H9 (cell line): ENCODE results near the gene FLG2. TPM values are rescaled to one million over a fixed set of nuclear protein-coding genes. Genes with fewer than 3 reads are reported as not detected.

Source experiments
- DNase-seq: peaks from one replicate; pipeline ENCODE4 v3.0.0-alpha.2; 2017
- H2AFZ ChIP-seq: one replicate; pipeline ENCODE4 v1.6.1; 2013; ENCODE audit warnings: mild to moderate bottlenecking, low read length, control low read depth, moderate library complexity
- H2AK5ac ChIP-seq: 2 replicates; pipeline ENCODE4 v1.6.1; 2013; ENCODE audit warnings: low read length, control low read depth, mixed read lengths; ENCODE audit not compliant: insufficient read length
- H2BK120ac ChIP-seq: one replicate; pipeline ENCODE4 v1.6.1; 2013; ENCODE audit warnings: low read depth, mild to moderate bottlenecking, low read length, control low read depth, inconsistent platforms; ENCODE audit not compliant: poor library complexity, severe bottlenecking
- H2BK12ac ChIP-seq: 2 replicates; pipeline ENCODE4 v1.6.1; 2013; ENCODE audit warnings: low read length, control low read depth, mixed read lengths, low read depth; ENCODE audit not compliant: insufficient read length
- H2BK15ac ChIP-seq: 2 replicates; pipeline ENCODE4 v1.6.1; 2013; ENCODE audit warnings: low read depth, low read length, control low read depth
- H2BK20ac ChIP-seq: one replicate; pipeline ENCODE4 v1.6.1; 2013; ENCODE audit warnings: low read depth, mild to moderate bottlenecking, low read length, control low read depth, inconsistent platforms; ENCODE audit not compliant: poor library complexity, severe bottlenecking
- H2BK5ac ChIP-seq: 2 replicates; pipeline ENCODE4 v1.6.1; 2013; ENCODE audit warnings: low read length, control low read depth, mixed read lengths; ENCODE audit not compliant: insufficient read length
- H3K14ac ChIP-seq: 2 replicates; pipeline ENCODE4 v1.6.1; 2013; ENCODE audit warnings: low read length, control low read depth; ENCODE audit not compliant: insufficient read depth
- H3K18ac ChIP-seq: 2 replicates; pipeline ENCODE4 v1.6.1; 2013; ENCODE audit warnings: low read depth, mild to moderate bottlenecking, mixed read lengths, low read length, control low read depth; ENCODE audit not compliant: insufficient read length
- H3K23ac ChIP-seq: 2 replicates; pipeline ENCODE4 v1.6.1; 2013; ENCODE audit warnings: low read length, control low read depth, mixed read lengths, low read depth; ENCODE audit not compliant: insufficient read length
- H3K23me2 ChIP-seq: 2 replicates; pipeline ENCODE4 v1.6.1; 2013; ENCODE audit warnings: low read depth, mild to moderate bottlenecking, mixed read lengths, low read length, control low read depth; ENCODE audit not compliant: insufficient read length, poor library complexity, severe bottlenecking
- H3K27ac ChIP-seq: 2 replicates; pipeline ENCODE4 v1.5.1; 2013; ENCODE audit warnings: low read length, control low read depth, mixed read lengths, low read depth; ENCODE audit not compliant: insufficient read length
- H3K27me3 ChIP-seq: 2 replicates; pipeline ENCODE4 v1.6.1; 2013; ENCODE audit warnings: low read length, control low read depth, inconsistent platforms; ENCODE audit not compliant: insufficient read depth
- H3K4ac ChIP-seq: 2 replicates; pipeline ENCODE4 v1.6.1; 2013; ENCODE audit warnings: low read depth, mild to moderate bottlenecking, control low read depth, inconsistent platforms, low read length, moderate library complexity
- H3K4me1 ChIP-seq: 2 replicates; pipeline ENCODE4 v1.6.1; 2013; ENCODE audit warnings: low read length, control low read depth, inconsistent platforms; ENCODE audit not compliant: insufficient read depth
- H3K4me2 ChIP-seq: 2 replicates; pipeline ENCODE4 v1.6.1; 2013; ENCODE audit warnings: low read length, control low read depth, mixed read lengths; ENCODE audit not compliant: insufficient read length, insufficient read depth
- H3K56ac ChIP-seq: 2 replicates; pipeline ENCODE4 v1.6.1; 2013; ENCODE audit warnings: low read depth, mild to moderate bottlenecking, mixed read lengths, low read length, control low read depth; ENCODE audit not compliant: insufficient read length
- H3K79me1 ChIP-seq: 2 replicates; pipeline ENCODE4 v1.6.1; 2013; ENCODE audit warnings: low read depth, mild to moderate bottlenecking, moderate library complexity, low read length, control low read depth, inconsistent platforms; ENCODE audit not compliant: insufficient read depth, poor library complexity, severe bottlenecking
- H3K79me2 ChIP-seq: 2 replicates; pipeline ENCODE4 v1.6.1; 2013; ENCODE audit warnings: low read length, control low read depth, inconsistent platforms; ENCODE audit not compliant: insufficient read depth
- H3K9ac ChIP-seq: 2 replicates; pipeline ENCODE4 v1.6.1; 2013; ENCODE audit warnings: low read length, control low read depth, mixed read lengths; ENCODE audit not compliant: insufficient read length; ENCODE audit errors: extremely low read depth
- H3K9me3 ChIP-seq: one replicate; pipeline ENCODE4 v1.6.1; 2013; ENCODE audit warnings: low read depth, low read length, inconsistent platforms; ENCODE audit not compliant: control insufficient read depth
- H3T11ph ChIP-seq: one replicate; pipeline ENCODE4 v1.6.1; 2013; ENCODE audit warnings: mild to moderate bottlenecking, low read length, control low read depth, inconsistent platforms
- H4K20me1 ChIP-seq: one replicate; pipeline ENCODE4 v1.6.1; 2013; ENCODE audit not compliant: control insufficient read depth, insufficient read length, insufficient read depth
- H4K5ac ChIP-seq: 2 replicates; pipeline ENCODE4 v1.6.1; 2013; ENCODE audit warnings: low read depth, mild to moderate bottlenecking, mixed read lengths, low read length, control low read depth; ENCODE audit not compliant: insufficient read length
- H4K8ac ChIP-seq: replicated peaks from 2 replicates; pipeline ENCODE4 v1.6.1; 2013; ENCODE audit warnings: low read length, control low read depth, mixed read lengths, low read depth; ENCODE audit not compliant: insufficient read length
- H4K91ac ChIP-seq: 2 replicates; pipeline ENCODE4 v1.6.1; 2013; ENCODE audit warnings: low read depth, mild to moderate bottlenecking, moderate library complexity, mixed read lengths, low read length, control low read depth; ENCODE audit not compliant: insufficient read length
- H3K27ac Mint-ChIP-seq, 3 experiments: 2 replicates in 2 of 3; 3 replicates in 1 of 3; pipeline ENCODE4 v1.8.0; 2020 to 2021; ENCODE audit warnings: mixed read lengths in 3 of 3, mild to moderate bottlenecking in 1 of 3, moderate library complexity in 1 of 3
- H3K27me3 Mint-ChIP-seq: 2 replicates; pipeline ENCODE4 v1.8.0; 2021; ENCODE audit warnings: low read depth, mild to moderate bottlenecking, moderate library complexity, mixed read lengths
- H3K36me3 Mint-ChIP-seq, 3 experiments: 2 replicates in 2 of 3; 3 replicates in 1 of 3; pipeline ENCODE4 v1.8.0; 2020 to 2021; ENCODE audit warnings: low read depth in 3 of 3, mixed read lengths in 3 of 3; ENCODE audit not compliant: insufficient read depth in 1 of 3
- H3K4me1 Mint-ChIP-seq, 2 experiments: 2 replicates each; pipeline ENCODE4 v1.8.0; 2020; ENCODE audit warnings: mixed read lengths in 2 of 2
- H3K4me3 Mint-ChIP-seq, 2 experiments: 2 replicates in 1 of 2; 3 replicates in 1 of 2; pipeline ENCODE4 v1.8.0; 2020 to 2021; ENCODE audit warnings: mild to moderate bottlenecking in 2 of 2, mixed read lengths in 2 of 2, moderate library complexity in 1 of 2
- H3K9me3 Mint-ChIP-seq, 2 experiments: 2 replicates in 1 of 2; 3 replicates in 1 of 2; pipeline ENCODE4 v1.8.0; 2020; ENCODE audit warnings: mild to moderate bottlenecking in 2 of 2, mixed read lengths in 2 of 2, moderate library complexity in 1 of 2
- CTCF ChIP-seq: fragments of 200-600 bp; sonication (generic); conservative IDR thresholded peaks from 3 replicates; pipeline ENCODE4 v1.8.0; 2021; ENCODE audit warnings: antibody characterized with exemption, mild to moderate bottlenecking
- WGBS: extraction: QIAGEN DNeasy Blood & Tissue Kit; methylation state at CpG from one replicate; pipeline ENCODE4 v1.1.7; 2013; ENCODE audit warnings: missing lambda C conversion rate, low lambda C conversion rate, mixed read lengths; ENCODE audit not compliant: insufficient read length; ENCODE audit errors: extremely low coverage; 5-methylcytosine and 5-hydroxymethylcytosine counted together
- total RNA-seq: library from RNA; stranded (reverse); gene quantifications from 2 replicates; pipeline ENCODE4 v1.2.1, GENCODE V29; 2021

Gene FLG2
- total RNA-seq, 1 experiment from 2014 or later, result not detected

DNA sequence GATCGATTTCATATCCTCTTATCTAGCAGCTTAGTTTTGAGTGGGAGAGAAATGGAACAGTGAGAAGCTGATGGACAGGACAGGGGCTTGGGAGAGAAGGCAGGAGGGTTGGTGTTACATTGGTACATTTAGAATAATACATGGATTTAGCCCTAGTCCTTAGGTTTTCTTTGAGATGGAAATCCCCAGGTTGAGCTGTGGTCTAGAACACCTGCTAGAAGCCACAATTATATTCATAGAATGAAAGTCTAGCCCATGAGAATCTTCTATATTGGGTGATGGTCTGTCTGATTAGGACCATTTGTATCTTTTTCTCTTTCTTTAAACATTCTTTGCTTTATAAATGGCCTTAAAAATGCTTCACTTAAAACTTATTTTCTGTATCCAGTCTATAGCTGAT is 34.3 kb upstream of the FLG2 start:
- H3K14ac ChIP-seq, result no peak overlapping the region
- no CpG with 5 or more reads among the region's 1 CpG for WGBS
- no peak overlapping the region for H2BK5ac ChIP-seq
- H3K27ac Mint-ChIP-seq, result no peak overlapping the region
- no peak overlapping the region for H4K5ac ChIP-seq
- H2BK12ac ChIP-seq, result no peak overlapping the region
- no peaks in the 10 kb centered on the region for H3K4me1 ChIP-seq
- H3K79me2 ChIP-seq, result no peaks in the 10 kb centered on the region
- no peak overlapping the region for H2AFZ ChIP-seq
- H3K27me3 Mint-ChIP-seq, result peaks cover 3% of the 10 kb centered on the region; the same call in 1 of the 2 replicates
- no peak overlapping the region for H4K8ac ChIP-seq
- H3K4me2 ChIP-seq, result no peak overlapping the region
- H3K4me3 Mint-ChIP-seq, result no peak overlapping the region
- H3K27ac ChIP-seq, result no peak overlapping the region
- no peak for DNase-seq
- peaks cover 89 to 92% of the 10 kb centered on the region in 2 experiments for H3K9me3 Mint-ChIP-seq
- H3K56ac ChIP-seq, result no peak overlapping the region
- no peak overlapping the region for H3K9ac ChIP-seq
- H3K4ac ChIP-seq, result no peak overlapping the region
- H4K20me1 ChIP-seq, result no peaks in the 10 kb centered on the region
- H3T11ph ChIP-seq, result no peak overlapping the region
- no peaks in the 10 kb centered on the region for H3K4me1 Mint-ChIP-seq
- H3K23me2 ChIP-seq, result no peaks in the 10 kb centered on the region
- H4K91ac ChIP-seq, result no peak overlapping the region
- H2BK15ac ChIP-seq, result no peak overlapping the region
- H2BK120ac ChIP-seq, result no peak overlapping the region
- H2BK20ac ChIP-seq, result no peak overlapping the region
- H3K9me3 ChIP-seq, result peaks cover 75% of the 10 kb centered on the region
- H3K36me3 Mint-ChIP-seq, result peaks cover 0 to 25% (median 10%) of the 10 kb centered on the region in 3 experiments; a peak in 5 of 7 replicates
- no peak overlapping the region for H3K23ac ChIP-seq
- H3K18ac ChIP-seq, result no peak overlapping the region
- no peak for TF ChIP-seq CTCF
- no peaks in the 10 kb centered on the region for H3K27me3 ChIP-seq
- H2AK5ac ChIP-seq, result no peak overlapping the region
- H3K79me1 ChIP-seq, result no peaks in the 10 kb centered on the region
